Measurements from ENCODE around the gene DERL3. TPM values are rescaled to one million over a fixed set of nuclear protein-coding genes. Genes with fewer than 3 reads are reported as not detected.

DERL3 gene
- total RNA-seq, 2 experiments from 2014 or later = 0.66 to 0.98 TPM

DNA sequence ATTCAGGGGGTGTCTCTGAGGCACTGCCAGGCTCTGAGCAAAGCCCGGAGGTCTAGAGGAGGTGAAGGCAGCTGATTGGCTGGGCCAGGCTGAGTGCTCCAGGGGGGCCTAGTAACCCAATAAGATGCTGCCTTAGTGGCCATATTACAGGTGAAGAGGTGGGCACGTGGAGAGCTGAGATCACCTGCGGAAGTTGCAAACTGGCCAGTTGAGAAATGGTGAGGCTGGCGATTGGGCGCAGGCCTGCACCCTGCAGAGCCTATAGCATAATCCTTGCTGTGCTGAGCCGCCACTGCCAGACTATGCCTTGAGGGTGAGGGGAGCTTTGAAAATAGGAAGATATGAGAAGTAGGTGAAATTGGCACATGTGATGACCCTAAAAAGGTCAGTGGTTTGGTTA is 21.7 kb downstream of the DERL3 start:
- no peaks in the 10 kb centered on the region for H3K27me3 Mint-ChIP-seq
- no peak for DNase-seq
- Histone ChIP-seq H3K27me3 (ENCODE audit: control insufficient read depth in 1 of 2, insufficient read depth in 2 of 2, low read length in 2 of 2) (no peaks in the 10 kb centered on the region), H3K27ac (ENCODE audit: low read depth in 1 of 2, low read length in 2 of 2) (no peak overlapping the region), H3K9me3 (ENCODE audit: control insufficient read depth in 1 of 2, insufficient read depth in 1 of 2, low read length in 2 of 2) (no peaks in the 10 kb centered on the region), H3K4me1 (ENCODE audit: insufficient read depth, low read length) (peaks cover 5% of the 10 kb centered on the region), H3K36me3 (ENCODE audit: insufficient read depth, low read length) (peaks cover 54% of the 10 kb centered on the region), H3K4me3 (ENCODE audit: low read length) (no peak overlapping the region)
- ChIA-PET CTCF (no interaction called here), POLR2A (no interaction called here)
- ATAC-seq (ENCODE audit: poor library complexity) = no peak
- no peaks in the 10 kb centered on the region for H3K4me1 Mint-ChIP-seq (ENCODE audit: low read depth)
- no peak overlapping the region for H3K27ac Mint-ChIP-seq
- TF ChIP-seq, protein P1, sequence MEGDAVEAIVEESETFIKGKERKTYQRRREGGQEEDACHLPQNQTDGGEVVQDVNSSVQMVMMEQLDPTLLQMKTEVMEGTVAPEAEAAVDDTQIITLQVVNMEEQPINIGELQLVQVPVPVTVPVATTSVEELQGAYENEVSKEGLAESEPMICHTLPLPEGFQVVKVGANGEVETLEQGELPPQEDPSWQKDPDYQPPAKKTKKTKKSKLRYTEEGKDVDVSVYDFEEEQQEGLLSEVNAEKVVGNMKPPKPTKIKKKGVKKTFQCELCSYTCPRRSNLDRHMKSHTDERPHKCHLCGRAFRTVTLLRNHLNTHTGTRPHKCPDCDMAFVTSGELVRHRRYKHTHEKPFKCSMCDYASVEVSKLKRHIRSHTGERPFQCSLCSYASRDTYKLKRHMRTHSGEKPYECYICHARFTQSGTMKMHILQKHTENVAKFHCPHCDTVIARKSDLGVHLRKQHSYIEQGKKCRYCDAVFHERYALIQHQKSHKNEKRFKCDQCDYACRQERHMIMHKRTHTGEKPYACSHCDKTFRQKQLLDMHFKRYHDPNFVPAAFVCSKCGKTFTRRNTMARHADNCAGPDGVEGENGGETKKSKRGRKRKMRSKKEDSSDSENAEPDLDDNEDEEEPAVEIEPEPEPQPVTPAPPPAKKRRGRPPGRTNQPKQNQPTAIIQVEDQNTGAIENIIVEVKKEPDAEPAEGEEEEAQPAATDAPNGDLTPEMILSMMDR (IDR thresholded peaks at IDR 0.05) = no peak
- H3K9me3 Mint-ChIP-seq = no peaks in the 10 kb centered on the region
- H3K4me3 Mint-ChIP-seq = no peak overlapping the region
- H3K36me3 Mint-ChIP-seq (ENCODE audit: low read depth) = peaks cover 73% of the 10 kb centered on the region
- intact Hi-C loops (cut with DNase I, micrococcal nuclease) = no loop called here

DNA sequence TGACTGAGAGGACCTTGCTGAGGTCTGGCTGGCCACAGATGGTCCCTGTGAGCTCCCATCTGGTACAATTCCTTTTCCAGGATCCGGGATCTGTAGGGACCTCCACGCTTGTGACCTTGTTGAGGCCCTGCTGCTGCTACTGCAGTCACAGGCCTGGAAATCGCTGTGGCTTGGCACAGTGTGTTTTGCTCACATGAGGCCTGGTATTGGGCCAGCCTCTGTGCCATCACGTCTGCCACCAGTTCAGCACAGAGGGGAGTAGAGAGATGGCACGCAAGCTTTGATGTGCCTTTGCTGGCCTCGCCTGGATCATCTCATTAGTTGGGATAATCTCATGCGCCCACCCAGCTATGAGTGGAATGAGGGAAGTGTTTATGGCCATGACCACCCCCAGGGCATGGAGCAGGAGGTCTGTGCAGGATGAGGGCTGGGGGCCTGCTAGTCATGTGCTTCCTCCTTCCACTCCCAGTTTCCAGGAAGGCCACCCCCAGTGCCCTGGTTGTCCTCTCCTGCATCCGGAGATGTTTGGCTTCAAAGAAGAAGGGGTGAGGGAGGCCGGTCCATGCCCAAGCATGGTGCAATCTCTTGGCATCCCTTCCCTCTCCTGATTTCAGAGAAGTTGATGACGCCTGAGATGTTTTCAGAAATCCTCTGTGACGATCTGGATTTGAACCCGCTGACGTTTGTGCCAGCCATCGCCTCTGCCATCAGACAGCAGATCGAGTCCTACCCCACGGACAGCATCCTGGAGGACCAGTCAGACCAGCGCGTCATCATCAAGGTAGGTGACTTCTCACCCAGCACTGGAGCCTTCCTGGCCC is 22.4 kb downstream of the DERL3 start:
- intact Hi-C loops (cut with DNase I, micrococcal nuclease) = no loop called here
- TF ChIP-seq, protein P1 (IDR thresholded peaks at IDR 0.05) = no peak
- H3K27me3 ChIP-seq (ENCODE audit: control insufficient read depth in 1 of 2, insufficient read depth in 2 of 2, low read length in 2 of 2) = no peaks in the 10 kb centered on the region
- H3K9me3 ChIP-seq (ENCODE audit: control insufficient read depth in 1 of 2, insufficient read depth in 1 of 2, low read length in 2 of 2) = no peaks in the 10 kb centered on the region
- Mint-ChIP-seq H3K4me3 (no peak overlapping the region), H3K9me3 (no peaks in the 10 kb centered on the region), H3K27ac (no peak overlapping the region), H3K4me1 (ENCODE audit: low read depth) (no peaks in the 10 kb centered on the region), H3K36me3 (ENCODE audit: low read depth) (peaks cover 73% of the 10 kb centered on the region), H3K27me3 (no peaks in the 10 kb centered on the region)
- peaks cover 5% of the 10 kb centered on the region for H3K4me1 ChIP-seq (ENCODE audit: insufficient read depth, low read length)
- ATAC-seq (ENCODE audit: poor library complexity) (no peak), DNase-seq (peak in 1 of 14 experiments; percentile 2)
- no peak overlapping the region for H3K4me3 ChIP-seq (ENCODE audit: low read length)
- ChIA-PET POLR2A (no interaction called here), CTCF (no interaction called here)
- peaks cover 53% of the 10 kb centered on the region for H3K36me3 ChIP-seq (ENCODE audit: insufficient read depth, low read length)
- no peak overlapping the region for H3K27ac ChIP-seq (ENCODE audit: low read depth in 1 of 2, low read length in 2 of 2)

DNA sequence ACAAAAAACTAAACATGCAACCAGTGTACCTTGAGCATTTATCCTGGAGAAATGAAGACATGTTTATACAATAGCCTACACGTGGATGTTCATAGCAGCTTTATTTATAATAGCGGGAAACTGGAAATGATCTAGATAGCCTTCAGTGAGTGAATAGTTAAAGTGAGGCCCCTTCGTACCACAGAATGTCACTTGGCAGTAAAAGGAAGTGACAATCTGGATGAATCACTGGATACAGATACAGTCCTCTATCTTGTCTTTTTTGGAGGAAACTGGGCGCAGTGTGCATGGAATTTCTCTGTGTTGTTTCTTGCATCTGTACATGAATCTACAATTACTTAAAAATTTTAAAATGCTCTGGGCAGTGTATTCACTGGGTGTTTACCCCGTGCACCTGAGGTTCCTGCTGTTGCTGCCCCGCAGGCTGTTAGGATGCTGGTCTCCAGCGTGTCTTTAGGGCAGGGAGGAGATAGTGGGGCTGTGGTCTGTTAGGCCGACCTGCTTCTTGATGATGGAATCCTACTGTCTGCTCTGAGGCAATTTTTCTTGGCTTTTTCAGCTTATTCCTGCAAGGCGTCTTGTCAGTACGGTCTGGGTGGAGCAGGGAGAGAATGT is 23.2 kb downstream of the DERL3 start:
- Histone ChIP-seq H3K27me3 (ENCODE audit: control insufficient read depth in 1 of 2, insufficient read depth in 2 of 2, low read length in 2 of 2) (no peaks in the 10 kb centered on the region), H3K9me3 (ENCODE audit: control insufficient read depth in 1 of 2, insufficient read depth in 1 of 2, low read length in 2 of 2) (no peaks in the 10 kb centered on the region), H3K4me3 (ENCODE audit: low read length) (no peak overlapping the region), H3K36me3 (ENCODE audit: insufficient read depth, low read length) (peaks cover 51% of the 10 kb centered on the region), H3K27ac (ENCODE audit: low read depth in 1 of 2, low read length in 2 of 2) (no peak overlapping the region), H3K4me1 (ENCODE audit: insufficient read depth, low read length) (peaks cover 1% of the 10 kb centered on the region)
- ChIA-PET CTCF (no interaction called here), POLR2A (no interaction called here)
- DNase-seq = no peak
- Mint-ChIP-seq H3K4me3 (no peak overlapping the region), H3K27ac (no peak overlapping the region), H3K4me1 (ENCODE audit: low read depth) (no peaks in the 10 kb centered on the region), H3K9me3 (no peaks in the 10 kb centered on the region), H3K36me3 (ENCODE audit: low read depth) (peaks cover 73% of the 10 kb centered on the region), H3K27me3 (no peaks in the 10 kb centered on the region)
- ATAC-seq (ENCODE audit: poor library complexity) = no peak
- intact Hi-C loops (cut with DNase I, micrococcal nuclease) = no loop called here
- TF ChIP-seq, protein P1 (IDR thresholded peaks at IDR 0.05) = no peak
